Measurements from ENCODE around the gene CYP19A1.

GRCh38 chr15:51307811-51308210 lies 30.6 kb downstream of the CYP19A1 start:
- TF ChIP-seq POLR2A (IDR thresholded peaks at IDR 0.05; ENCODE audit: low read depth, low read length) (no peak), PAX5 (IDR thresholded peaks at IDR 0.05; ENCODE audit: insufficient read depth, low read length, severe bottlenecking) (no peak), TAF1 (IDR thresholded peaks at IDR 0.05; ENCODE audit: low read depth, low read length) (no peak), POLR2AphosphoS5 (IDR thresholded peaks at IDR 0.05; ENCODE audit: low read depth, low read length) (no peak), SPI1 (IDR thresholded peaks at IDR 0.05; ENCODE audit: low read depth, low read length) (no peak), POU2F2 (IDR thresholded peaks at IDR 0.05; ENCODE audit: low read depth, low read length) (no peak)
